ENCODE measurements around the gene COMT.

GRCh38 chr22:19994851-19995610 is 53.5 kb downstream of the COMT start:
- no peak for TF ChIP-seq CTCF (IDR thresholded peaks at IDR 0.05)
- no peak for TF ChIP-seq POLR2A (IDR thresholded peaks at IDR 0.05)
